HepG2 (cell line): Measurements from ENCODE around the gene RCAN2. TPM values are rescaled to one million over a fixed set of nuclear protein-coding genes. Genes with fewer than 3 reads are reported as not detected.

Experiments
- ATAC-seq: fragments of 200-7000 bp; cut with Tn5 transposase; 3 replicates; pipeline ENCODE4 v1.9.1; 2020; ENCODE audit warnings: mild to moderate bottlenecking, moderate library complexity
- BruUV-seq: library from RNA; stranded (reverse); fragments of 400-500 nt; replicated peaks from 2 replicates; lab custom pipeline; 2021; lab: Mats Ljungman, UMichigan
- CTCF ChIA-PET: fragments of 300-600 bp; formaldehyde crosslinking; extraction: SDS; loops from one replicate; lab custom pipeline; 2021; ENCODE audit warnings: low total read pairs, inconsistent platforms, low intra/inter-chr PET ratio; lab: Yijun Ruan, JAX
- POLR2A ChIA-PET: fragments of 350-600 bp; sonication (Branson Sonifier 250); formaldehyde crosslinking; loops from one replicate; lab custom pipeline; 2020; ENCODE audit warnings: antibody characterized with exemption, inconsistent platforms; lab: Yijun Ruan, JAX
- DNase-seq: peaks from one replicate; pipeline ENCODE4 v3.0.0-alpha.2; 2015; ENCODE audit warnings: low spot score
- FAIRE-seq: peaks from 3 replicates; lab custom pipeline; 2011; peaks lifted over from hg19 to GRCh38; lab: Jason Lieb, UNC
- H2AFZ ChIP-seq: one replicate; pipeline ENCODE4 v1.6.1; 2011; ENCODE audit warnings: low read length, inconsistent platforms
- H3K27ac ChIP-seq: fragments of 300-600 bp; 3 replicates; pipeline ENCODE4 v1.8.0; 2011; ENCODE audit warnings: mixed run types, mild to moderate bottlenecking, mixed read lengths, low read length, inconsistent platforms; ENCODE audit not compliant: insufficient read depth; ENCODE audit errors: extremely low read length
- H3K27me3 ChIP-seq, 2 experiments: fragments of 200-600 bp in 1 of 2; 2 replicates in 1 of 2; 3 replicates in 1 of 2; pipeline versions ENCODE4 v1.6.0 to v1.8.0; 2011; ENCODE audit warnings: low read length in 2 of 2, mild to moderate bottlenecking in 2 of 2, moderate library complexity in 2 of 2, inconsistent platforms in 1 of 2; ENCODE audit not compliant: insufficient read depth in 2 of 2, control insufficient read depth in 1 of 2
- H3K36me3 ChIP-seq, 2 experiments: fragments of 200-600 bp in 1 of 2; replicated peaks in 1 of 2; 2 replicates in 1 of 2; 3 replicates in 1 of 2; pipeline versions ENCODE4 v1.5.1 to v1.8.0; 2011; ENCODE audit warnings: low read length in 2 of 2, inconsistent platforms in 1 of 2; ENCODE audit not compliant: insufficient read depth in 2 of 2, control insufficient read depth in 1 of 2
- H3K4me1 ChIP-seq: 2 replicates; pipeline ENCODE4 v1.5.1; 2012; ENCODE audit warnings: low read length, inconsistent platforms; ENCODE audit not compliant: insufficient read depth
- H3K4me2 ChIP-seq: 2 replicates; pipeline ENCODE4 v1.6.0; 2011; ENCODE audit warnings: low read depth, low read length, inconsistent platforms
- H3K4me3 ChIP-seq, 3 experiments: fragments of 200-600 bp in 1 of 3; sonication (generic), shearing (Covaris generic) in 1 of 3; replicated peaks in 1 of 3; 2 replicates each; pipeline ENCODE4 v1.5.1; 2011 to 2016; ENCODE audit warnings: low read length in 3 of 3, inconsistent platforms in 2 of 3, low read depth in 2 of 3, mild to moderate bottlenecking in 2 of 3, control low read depth in 1 of 3, mixed read lengths in 1 of 3; ENCODE audit not compliant: insufficient read depth in 1 of 3
- H3K79me2 ChIP-seq: one replicate; pipeline ENCODE4 v1.6.1; 2011; ENCODE audit warnings: low read length, inconsistent platforms; ENCODE audit not compliant: insufficient read depth
- H3K9ac ChIP-seq: 2 replicates; pipeline ENCODE4 v1.6.0; 2011; ENCODE audit warnings: mild to moderate bottlenecking, low read depth, low read length, inconsistent platforms; ENCODE audit not compliant: insufficient read depth
- H3K9me3 ChIP-seq: 2 replicates; pipeline ENCODE4 v1.5.1; 2012; ENCODE audit warnings: mild to moderate bottlenecking, low read length
- H4K20me1 ChIP-seq: 2 replicates; pipeline ENCODE4 v1.6.0; 2011; ENCODE audit warnings: inconsistent platforms, mild to moderate bottlenecking, low read length, moderate library complexity; ENCODE audit not compliant: insufficient read depth
- CEBPB ChIP-seq: IDR thresholded peaks from 2 replicates; pipeline ENCODE4 v1.6.1; 2011; ENCODE audit warnings: low read depth, low read length, improper control_type of control experiment, borderline replicate concordance
- HMGXB4 ChIP-seq, 2 experiments: sonication (generic) in 1 of 2; formaldehyde crosslinking in 1 of 2; IDR thresholded peaks; 2 replicates each; pipeline versions ENCODE4 v1.4.0 to v1.6.1; 2018 to 2020; ENCODE audit warnings: missing genetic modification reagents in 2 of 2, borderline replicate concordance in 1 of 2, low read depth in 1 of 2, mild to moderate bottlenecking in 1 of 2, missing biosample characterization in 1 of 2
- MLX ChIP-seq: IDR thresholded peaks from 2 replicates; pipeline ENCODE4 v1.6.1; 2016
- MNT ChIP-seq: fragments of 450-650 bp; IDR thresholded peaks from 2 replicates; pipeline ENCODE4 v1.6.1; 2016
- PRDM4 ChIP-seq: sonication (generic); formaldehyde crosslinking; IDR thresholded peaks from 2 replicates; pipeline ENCODE4 v1.9.0; 2021; ENCODE audit warnings: missing genetic modification reagents, borderline replicate concordance
- TGIF2 ChIP-seq: IDR thresholded peaks from 2 replicates; pipeline ENCODE4 v1.6.1; 2016; ENCODE audit warnings: control low read depth, missing compliant biosample characterization
- ZNF275 ChIP-seq: sonication (generic); formaldehyde crosslinking; IDR thresholded peaks from 2 replicates; pipeline ENCODE4 v1.8.0; 2022; ENCODE audit warnings: missing genetic modification reagents, mild to moderate bottlenecking, inconsistent platforms, borderline replicate concordance
- WGBS: methylation state at CpG from one replicate; pipeline ENCODE4 v1.1.6; 2017; ENCODE audit warnings: low lambda C conversion rate; 5-methylcytosine and 5-hydroxymethylcytosine counted together
- in situ Hi-C: cut with HindIII; loops from 2 replicates; pipeline ENCODE4 v1.10.0; 2017; ENCODE audit warnings: low pct_unique_long_range_greater_than_20kb; ENCODE audit not compliant: extremely low pct_ligation_motif_present
- intact Hi-C: fragments of 100-400 bp; cut with micrococcal nuclease; formaldehyde crosslinking; loops from one replicate; pipeline ENCODE4 v1.10.0; 2022; ENCODE audit not compliant: unreplicated experiment
- polyA plus RNA-seq, 8 experiments: library from polyadenylated mRNA; depleted of rRNA in 3 of 8; stranded (reverse) in 7 of 8; unstranded in 1 of 8; fragments of >200 nt; fragmentation: Illumina TruSeq in 4 of 8; extraction: Trizol in 4 of 8; gene quantifications; 2 replicates each; pipeline versions ENCODE4 v1.2.1 to v1.2.3, GENCODE V29; 2011 to 2016; ENCODE audit warnings: low read depth in 4 of 8, missing spikeins in 1 of 8, mixed read lengths in 1 of 8; ENCODE audit not compliant: insufficient read depth in 1 of 8
- total RNA-seq, 5 experiments: library from RNA; depleted of rRNA; stranded (reverse); fragments of >200 nt; fragmentation: Illumina TruSeq; extraction: Trizol; gene quantifications; 2 replicates each; pipeline ENCODE4 v1.2.3, GENCODE V29; 2016; ENCODE audit warnings: low read depth in 1 of 5

The RCAN2 gene
- total and polyA plus RNA-seq, 2 of the 13 experiments (the other 11 are each of a cell fraction or from before 2014, with no cell fraction given): not detected

- Histone ChIP-seq H3K27me3 (no peaks in the 10 kb centered on the region), H2AFZ (no peak overlapping the region), H3K4me2 (no peak overlapping the region), H3K9ac (no peak overlapping the region), H4K20me1 (no peaks in the 10 kb centered on the region), H3K4me3 (no peak overlapping the region), H3K4me1 (no peaks in the 10 kb centered on the region), H3K27ac (no peak overlapping the region), H3K36me3 (no peaks in the 10 kb centered on the region), H3K9me3 (no peaks in the 10 kb centered on the region), H3K79me2 (no peaks in the 10 kb centered on the region)
- no peak for FAIRE-seq
- ChIA-PET CTCF (no interaction called here), POLR2A (no interaction called here)
- no peak for TF ChIP-seq MNT
- 0 out of 2 replicates have a peak, but pooled peaks have one; percentile 15 for TF ChIP-seq CEBPB
- in situ Hi-C loops: no loop called here
- no TSS peak for BruUV-seq
- 2% methylated on average over 1 of the region's 1 CpG for WGBS
- no peak for ATAC-seq
- intact Hi-C loops: no loop called here
- DNase-seq: no peak
Measured at GRCh38 chr6:46263707-46264086, 227.6 kb downstream of the RCAN2 start.

- ATAC-seq (no peak), FAIRE-seq (no peak), DNase-seq (no peak)
- no peak overlapping the region for H3K27ac ChIP-seq
- no peak overlapping the region for H3K9ac ChIP-seq
- no TSS peak for BruUV-seq
- no peaks in the 10 kb centered on the region for H3K79me2 ChIP-seq
- H3K4me2 ChIP-seq: no peak overlapping the region
- H3K4me1 ChIP-seq: no peaks in the 10 kb centered on the region
- ChIA-PET CTCF (no interaction called here), POLR2A (no interaction called here)
- intact Hi-C loops (no loop called here), in situ Hi-C loops (no loop called here)
- H2AFZ ChIP-seq: no peak overlapping the region
- H3K36me3 ChIP-seq: no peaks in the 10 kb centered on the region
- WGBS: under 1% methylated on average over 2 of the region's 2 CpGs
- no peak overlapping the region for H3K4me3 ChIP-seq
- H4K20me1 ChIP-seq: no peaks in the 10 kb centered on the region
- H3K27me3 ChIP-seq: no peaks in the 10 kb centered on the region
- no peaks in the 10 kb centered on the region for H3K9me3 ChIP-seq
- TF ChIP-seq MLX (CRISPR knock-in tag) (no peak), TGIF2 (CRISPR knock-in tag) (no peak), PRDM4 (CRISPR knock-in tag) (no peak), ZNF275 (CRISPR knock-in tag) (no peak), HMGXB4 (CRISPR knock-in tag; IDR thresholded peaks at IDR 0.05; ENCODE audit: borderline replicate concordance in 1 of 2, low read depth in 1 of 2) (no peak)
Measured at GRCh38 chr6:46262928-46263706, 228.1 kb downstream of the RCAN2 start.
